Skin epidermis (tissue), 12 donors: Measurements from ENCODE around the gene INO80E.

Experiments
- H3K27ac ChIP-seq, 21 experiments: fragments of 200-600 bp; sonication (generic) in 11 of 21; one replicate each; pipeline ENCODE4 v1.5.0; 2020; ENCODE audit warnings: mild to moderate bottlenecking in 3 of 21, inconsistent platforms in 2 of 21, moderate library complexity in 2 of 21
- H3K4me3 ChIP-seq, 7 experiments: fragments of 200-600 bp; sonication (generic) in 2 of 7; one replicate each; pipeline ENCODE4 v1.5.0; 2020; ENCODE audit warnings: inconsistent platforms in 2 of 7, mild to moderate bottlenecking in 2 of 7, moderate library complexity in 1 of 7

Gene INO80E

DNA sequence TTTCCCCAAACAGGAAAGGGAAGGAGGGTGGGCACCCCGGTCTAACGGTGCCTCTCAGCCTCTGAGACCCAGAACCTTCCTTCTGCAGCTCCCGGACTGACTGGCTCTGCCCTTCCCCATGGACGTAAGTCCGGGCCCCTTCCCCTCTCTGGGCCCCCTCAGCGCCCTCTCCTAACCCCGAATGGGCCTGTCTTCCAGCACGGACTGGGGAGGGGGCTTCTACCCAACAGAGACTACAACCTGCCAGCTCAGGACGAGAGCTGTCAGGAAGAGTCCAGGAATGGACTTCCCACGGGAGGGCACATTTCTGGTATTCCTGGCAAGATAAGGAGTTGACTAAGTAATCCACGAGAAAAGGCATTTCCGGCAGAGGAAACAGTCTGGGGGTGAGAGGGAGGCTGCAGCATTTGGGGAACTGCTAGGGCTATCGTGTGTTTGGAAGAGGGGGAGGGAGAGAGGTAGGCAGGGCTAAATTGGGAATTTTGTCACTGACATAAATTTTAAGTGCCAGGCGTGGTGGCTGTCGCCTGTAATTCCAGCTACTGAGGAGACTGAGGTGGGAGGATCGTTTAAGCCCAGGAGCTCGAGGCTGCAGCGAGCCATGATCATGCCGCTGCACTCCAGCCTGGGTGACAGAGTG, 57.5 kb downstream of the INO80E start:
- H3K27ac ChIP-seq = peak overlapping the region in 15 of 21 experiments; percentile 2 to 80 (median 63)

DNA sequence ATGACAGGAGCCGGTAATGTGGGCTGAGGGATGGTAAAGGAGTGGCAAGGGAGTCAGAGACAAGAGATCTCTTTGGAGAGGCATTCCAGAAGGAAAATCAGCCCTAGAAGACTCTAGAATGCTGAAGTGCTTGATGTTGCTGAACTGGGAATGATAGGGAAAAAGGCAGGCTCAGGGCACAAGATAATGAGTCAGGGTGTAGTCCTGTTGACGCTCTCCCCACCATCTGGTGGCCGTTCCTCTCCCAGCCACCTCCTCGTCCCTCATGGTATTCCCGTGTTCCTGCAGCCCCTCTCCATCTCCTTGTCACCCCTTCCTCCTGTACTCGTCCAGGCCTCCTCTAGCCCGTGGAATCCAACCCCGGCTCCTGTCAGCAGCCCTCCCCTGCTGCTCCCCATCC, 58.4 kb downstream of the INO80E start:
- Histone ChIP-seq H3K27ac (no peak overlapping the region), H3K4me3 (no peak overlapping the region)

More for the DNA sequence above, 57.5 kb downstream of the INO80E start:
- H3K4me3 ChIP-seq = peak overlapping the region; percentile 41 to 81 (median 66)

DNA sequence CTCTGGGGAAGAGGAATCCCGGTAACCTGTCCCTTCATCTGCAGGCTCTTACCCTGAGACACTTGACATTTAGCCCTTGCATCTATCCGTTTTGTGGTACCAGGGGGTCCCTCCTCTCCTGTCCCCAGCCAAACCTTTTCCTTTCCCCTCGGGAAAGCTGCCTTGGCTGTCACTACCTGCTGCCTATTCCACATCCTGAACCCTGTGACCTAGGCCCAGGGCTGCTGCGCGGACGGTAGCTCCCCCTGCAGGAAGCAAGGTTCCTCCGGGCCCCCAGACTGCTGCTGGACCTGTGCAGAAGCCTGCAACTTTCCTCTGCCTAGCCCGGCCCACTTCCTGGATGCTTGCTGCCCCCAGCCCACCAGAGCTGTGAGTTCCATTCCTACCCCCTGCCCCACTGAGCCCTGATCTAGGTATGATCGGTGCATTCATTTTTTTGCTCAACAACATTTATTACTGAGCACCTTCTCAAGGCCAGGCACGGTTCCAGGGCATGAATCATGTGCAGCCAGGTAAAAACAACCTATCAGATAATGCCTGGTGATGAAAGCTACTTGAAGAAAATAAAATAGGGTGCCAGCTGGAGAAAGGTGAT, 59.0 kb downstream of the INO80E start:
- H3K27ac ChIP-seq = peak overlapping the region in 1 of 21 experiments; percentile 9
- no peak overlapping the region for H3K4me3 ChIP-seq
